Lower lobe of right lung (tissue), 2 donors: ENCODE data around the gene TRIM13. TPM values are rescaled to one million over a fixed set of nuclear protein-coding genes. Genes with fewer than 3 reads are reported as not detected.

ENCODE experiments used
- ATAC-seq, 2 donors: fragments of 200-7000 bp; cut with Tn5 transposase; one replicate each; pipeline ENCODE4 v1.9.1; 2020 to 2022; ENCODE audit warnings: mild to moderate bottlenecking in 2 of 2, moderate library complexity in 2 of 2
- DNase-seq: peaks from one replicate; pipeline ENCODE4 v3.0.0-alpha.2; 2020
- H3K27ac ChIP-seq: fragments of 200-600 bp; one replicate; pipeline ENCODE4 v1.8.0; 2022
- H3K27me3 ChIP-seq: fragments of 200-600 bp; one replicate; pipeline ENCODE4 v1.8.0; 2022; ENCODE audit warnings: low read depth
- H3K36me3 ChIP-seq: fragments of 200-600 bp; one replicate; pipeline ENCODE4 v1.8.0; 2022; ENCODE audit warnings: mild to moderate bottlenecking
- H3K4me1 ChIP-seq: fragments of 200-600 bp; one replicate; pipeline ENCODE4 v1.8.0; 2022
- H3K4me3 ChIP-seq: fragments of 200-600 bp; one replicate; pipeline ENCODE4 v1.8.0; 2022; ENCODE audit warnings: mild to moderate bottlenecking
- H3K9me3 ChIP-seq: fragments of 200-600 bp; one replicate; pipeline ENCODE4 v1.8.0; 2022
- CTCF ChIP-seq: fragments of 200-600 bp; IDR thresholded peaks from one replicate; pipeline ENCODE4 v1.8.0; 2022; ENCODE audit warnings: antibody characterized with exemption, mild to moderate bottlenecking
- intact Hi-C: fragments of 100-400 bp; cut with DNase I; formaldehyde crosslinking; loops from one replicate; pipeline ENCODE4 v1.11.0; 2022
- total RNA-seq: library from RNA; stranded (reverse); fragmentation: NEBNext Ultra II Directional; extraction: Animal tissue kit (Norgen Biotek cat#: 25700); gene quantifications from one replicate; pipeline ENCODE4 v1.2.1, GENCODE V29; 2021
- donor health status: DM: no; HTN: yes; CAD: no; lungs with severe emphysema.

TRIM13 gene
- total RNA-seq, 1 donor from 2014 or later: 31.1 TPM

- Histone ChIP-seq H3K4me3 (no peak overlapping the region), H3K27ac (no peak overlapping the region), H3K36me3 (no peaks in the 10 kb centered on the region), H3K27me3 (no peaks in the 10 kb centered on the region), H3K9me3 (no peaks in the 10 kb centered on the region), H3K4me1 (peaks cover 5% of the 10 kb centered on the region)
- no peak for ATAC-seq
- DNase-seq: no peak
- intact Hi-C loops: no loop called here
- TF ChIP-seq CTCF: no peak
These were observed 30.1 kb downstream of the TRIM13 start for GRCh38 chr13:50026788-50027473.

GRCh38 chr13:50030315-50030714 lies 33.5 kb downstream of the TRIM13 start:
- Histone ChIP-seq H3K27ac (no peak overlapping the region), H3K9me3 (no peaks in the 10 kb centered on the region), H3K27me3 (no peaks in the 10 kb centered on the region), H3K4me3 (no peak overlapping the region), H3K4me1 (peaks cover 5% of the 10 kb centered on the region), H3K36me3 (no peaks in the 10 kb centered on the region)
- intact Hi-C loops: no loop called here
- ATAC-seq (no peak), DNase-seq (no peak)
- TF ChIP-seq CTCF: no peak

- H3K36me3 ChIP-seq: no peaks in the 10 kb centered on the region
- H3K27ac ChIP-seq: no peak overlapping the region
- DNase-seq (no peak), ATAC-seq (no peak)
- intact Hi-C loops: no loop called here
- no peak for TF ChIP-seq CTCF
- no peaks in the 10 kb centered on the region for H3K9me3 ChIP-seq
- no peaks in the 10 kb centered on the region for H3K27me3 ChIP-seq
- no peak overlapping the region for H3K4me3 ChIP-seq
- no peaks in the 10 kb centered on the region for H3K4me1 ChIP-seq
These were observed 36.9 kb downstream of the TRIM13 start for GRCh38 chr13:50033725-50034124.

- ATAC-seq (no peak), DNase-seq (no peak)
- intact Hi-C loops: no loop called here
- H3K9me3 ChIP-seq: no peaks in the 10 kb centered on the region
- no peak overlapping the region for H3K27ac ChIP-seq
- H3K4me3 ChIP-seq: no peak overlapping the region
- peaks cover 7% of the 10 kb centered on the region for H3K36me3 ChIP-seq
- TF ChIP-seq CTCF: no peak
- H3K4me1 ChIP-seq: no peaks in the 10 kb centered on the region
- no peaks in the 10 kb centered on the region for H3K27me3 ChIP-seq
These were observed 40.9 kb downstream of the TRIM13 start for GRCh38 chr13:50037788-50038187.

GRCh38 chr13:50038266-50038665 lies 41.4 kb downstream of the TRIM13 start:
- Histone ChIP-seq H3K9me3 (no peaks in the 10 kb centered on the region), H3K4me3 (no peak overlapping the region), H3K36me3 (peaks cover 7% of the 10 kb centered on the region), H3K27me3 (no peaks in the 10 kb centered on the region), H3K4me1 (no peaks in the 10 kb centered on the region), H3K27ac (no peak overlapping the region)
- no peak for TF ChIP-seq CTCF
- intact Hi-C loops: no loop called here
- ATAC-seq (no peak), DNase-seq (no peak)
